Tibial nerve (tissue), 4 donors: ENCODE results near the gene PRKAR1B.

Source experiments
- EP300 ChIP-seq, 2 donors: sonication (generic); formaldehyde crosslinking; IDR thresholded peaks; one replicate each; pipeline ENCODE4 v1.6.1; 2017; ENCODE audit warnings: antibody characterized with exemption in 2 of 2, mild to moderate bottlenecking in 1 of 2
- POLR2A ChIP-seq, 2 donors: fragments of 450-650 bp; IDR thresholded peaks; one replicate each; pipeline ENCODE4 v1.6.1; 2017; ENCODE audit warnings: antibody characterized with exemption in 2 of 2, mild to moderate bottlenecking in 2 of 2, moderate library complexity in 2 of 2
- TF ChIP-seq, protein P1 (sequence below), 5 experiments: fragments of 200-600 bp in 3 of 5; fragments of 450-650 bp in 2 of 5; sonication (generic) in 3 of 5; IDR thresholded peaks; one replicate each; pipeline ENCODE4 v1.5.1; 2016 to 2019; ENCODE audit warnings: antibody characterized with exemption in 5 of 5, mild to moderate bottlenecking in 3 of 5, moderate library complexity in 2 of 5

DNA sequence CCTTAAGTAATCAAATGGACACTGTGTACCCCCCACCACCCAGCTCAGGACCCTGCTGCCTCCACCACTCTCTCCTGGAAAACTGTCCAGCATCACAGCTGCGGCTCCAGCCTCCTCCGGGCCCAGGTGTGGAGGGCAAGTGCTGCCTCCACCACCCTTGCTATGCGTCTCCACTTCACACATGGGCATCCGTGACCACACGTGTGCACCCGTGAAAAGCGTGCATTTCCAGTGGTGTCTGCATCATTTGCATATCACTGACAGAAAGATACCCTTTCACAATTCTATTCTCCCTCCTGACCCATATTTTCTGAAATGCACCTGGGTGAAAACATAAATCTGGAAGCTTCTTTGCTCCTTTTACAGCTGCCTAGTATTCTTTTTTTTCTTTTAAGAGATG lies 117.7 kb downstream of the PRKAR1B start:
- TF ChIP-seq, protein P1, sequence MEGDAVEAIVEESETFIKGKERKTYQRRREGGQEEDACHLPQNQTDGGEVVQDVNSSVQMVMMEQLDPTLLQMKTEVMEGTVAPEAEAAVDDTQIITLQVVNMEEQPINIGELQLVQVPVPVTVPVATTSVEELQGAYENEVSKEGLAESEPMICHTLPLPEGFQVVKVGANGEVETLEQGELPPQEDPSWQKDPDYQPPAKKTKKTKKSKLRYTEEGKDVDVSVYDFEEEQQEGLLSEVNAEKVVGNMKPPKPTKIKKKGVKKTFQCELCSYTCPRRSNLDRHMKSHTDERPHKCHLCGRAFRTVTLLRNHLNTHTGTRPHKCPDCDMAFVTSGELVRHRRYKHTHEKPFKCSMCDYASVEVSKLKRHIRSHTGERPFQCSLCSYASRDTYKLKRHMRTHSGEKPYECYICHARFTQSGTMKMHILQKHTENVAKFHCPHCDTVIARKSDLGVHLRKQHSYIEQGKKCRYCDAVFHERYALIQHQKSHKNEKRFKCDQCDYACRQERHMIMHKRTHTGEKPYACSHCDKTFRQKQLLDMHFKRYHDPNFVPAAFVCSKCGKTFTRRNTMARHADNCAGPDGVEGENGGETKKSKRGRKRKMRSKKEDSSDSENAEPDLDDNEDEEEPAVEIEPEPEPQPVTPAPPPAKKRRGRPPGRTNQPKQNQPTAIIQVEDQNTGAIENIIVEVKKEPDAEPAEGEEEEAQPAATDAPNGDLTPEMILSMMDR (IDR thresholded peaks at IDR 0.05), result no peak
- TF ChIP-seq EP300 (IDR thresholded peaks at IDR 0.05) (no peak), POLR2A (IDR thresholded peaks at IDR 0.05) (no peak)
